ENCODE measurements around the gene NPTXR.
"Not testable (repeated sequence)": the region's sequence is repeated elsewhere in the genome, so short reads cannot be mapped to it uniquely, and the experiment has no call there.

The NPTXR gene

DNA sequence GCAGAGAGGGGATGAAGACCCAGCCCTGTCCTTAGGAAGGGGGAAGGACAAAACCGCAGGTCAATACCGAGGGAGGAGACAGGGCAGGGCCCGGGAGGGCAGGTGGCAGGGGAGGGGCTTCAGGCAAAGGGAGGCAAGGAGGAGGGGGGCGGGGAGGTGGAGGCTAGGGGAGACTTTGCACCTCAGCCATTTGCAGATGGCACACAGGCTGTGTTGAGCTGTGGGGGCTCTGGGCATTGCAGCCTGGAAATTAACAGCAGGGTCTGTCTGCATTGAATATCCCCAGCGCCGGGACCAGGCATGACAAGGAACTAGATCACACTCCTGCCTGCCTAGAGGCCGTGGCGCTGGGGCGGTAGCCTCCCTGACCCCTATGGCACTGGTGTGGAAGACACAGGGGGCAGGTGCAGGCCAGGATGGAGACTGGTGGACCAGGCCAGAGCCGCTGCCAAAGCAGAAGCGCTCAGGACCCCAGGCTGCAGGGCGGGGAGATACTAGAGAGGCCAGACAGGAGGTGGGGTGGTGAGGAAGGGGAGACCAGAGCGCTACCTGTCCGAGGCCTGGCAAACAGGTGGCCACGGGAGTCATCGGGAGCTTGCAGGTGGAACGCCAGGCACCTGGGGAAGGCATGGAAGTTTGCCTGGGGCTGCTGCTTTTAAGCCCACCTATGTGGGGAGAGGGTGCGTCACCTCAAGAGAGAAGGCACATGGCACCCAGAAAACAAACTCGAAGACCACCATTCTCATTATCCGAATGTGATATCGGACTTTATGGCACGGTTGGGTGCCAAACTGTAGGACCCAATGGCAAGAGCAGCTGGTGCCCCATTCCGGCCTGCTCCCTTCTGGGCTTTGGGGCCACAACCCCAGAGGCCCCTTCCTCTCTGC, 16.7 kb upstream of the NPTXR start:
- H3K4me3 ChIP-seq (ENCODE audit: low read length), result no peak overlapping the region
- TF ChIP-seq, protein P1, sequence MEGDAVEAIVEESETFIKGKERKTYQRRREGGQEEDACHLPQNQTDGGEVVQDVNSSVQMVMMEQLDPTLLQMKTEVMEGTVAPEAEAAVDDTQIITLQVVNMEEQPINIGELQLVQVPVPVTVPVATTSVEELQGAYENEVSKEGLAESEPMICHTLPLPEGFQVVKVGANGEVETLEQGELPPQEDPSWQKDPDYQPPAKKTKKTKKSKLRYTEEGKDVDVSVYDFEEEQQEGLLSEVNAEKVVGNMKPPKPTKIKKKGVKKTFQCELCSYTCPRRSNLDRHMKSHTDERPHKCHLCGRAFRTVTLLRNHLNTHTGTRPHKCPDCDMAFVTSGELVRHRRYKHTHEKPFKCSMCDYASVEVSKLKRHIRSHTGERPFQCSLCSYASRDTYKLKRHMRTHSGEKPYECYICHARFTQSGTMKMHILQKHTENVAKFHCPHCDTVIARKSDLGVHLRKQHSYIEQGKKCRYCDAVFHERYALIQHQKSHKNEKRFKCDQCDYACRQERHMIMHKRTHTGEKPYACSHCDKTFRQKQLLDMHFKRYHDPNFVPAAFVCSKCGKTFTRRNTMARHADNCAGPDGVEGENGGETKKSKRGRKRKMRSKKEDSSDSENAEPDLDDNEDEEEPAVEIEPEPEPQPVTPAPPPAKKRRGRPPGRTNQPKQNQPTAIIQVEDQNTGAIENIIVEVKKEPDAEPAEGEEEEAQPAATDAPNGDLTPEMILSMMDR (conservative IDR thresholded peaks at IDR 0.05; ENCODE audit: low read depth, low read length), result no peak
- no peak for DNase-seq (ENCODE audit: low read depth)

DNA sequence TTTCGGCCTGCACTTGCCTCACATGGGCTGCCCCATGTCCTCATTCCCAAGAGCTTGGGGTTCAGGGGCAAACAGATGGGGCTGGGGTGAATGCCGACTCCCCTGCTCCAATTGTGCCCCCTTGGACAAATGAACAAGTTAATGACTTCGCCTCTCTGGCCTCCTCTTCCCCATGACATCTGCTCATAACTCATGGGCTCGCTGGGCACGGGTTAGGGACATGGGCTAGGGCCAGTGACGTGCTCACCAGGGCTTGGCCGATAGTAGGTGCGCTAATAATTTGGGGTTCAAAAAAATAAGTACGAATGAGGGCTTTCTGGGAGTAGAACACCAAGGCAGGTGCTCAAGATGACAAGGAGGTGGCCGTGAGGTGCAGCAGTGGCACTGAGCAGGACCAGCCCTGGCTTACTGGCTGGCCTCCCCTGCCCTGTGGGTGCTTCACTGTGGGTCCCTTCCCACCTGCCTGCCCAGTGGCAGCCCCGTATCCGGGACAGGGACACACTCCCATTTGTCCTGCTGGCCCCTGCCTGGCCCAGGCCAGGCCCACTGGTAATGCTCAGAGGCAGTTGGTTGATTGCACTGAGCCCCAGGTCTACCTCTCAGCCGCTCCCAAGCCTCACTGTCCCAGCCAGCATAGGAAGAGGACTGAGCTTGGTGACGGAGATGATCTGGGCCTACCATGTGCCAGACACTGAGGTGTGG, 15.9 kb upstream of the NPTXR start:
- no peak for DNase-seq (ENCODE audit: low read depth)
- no peak overlapping the region for H3K4me3 ChIP-seq (ENCODE audit: low read length)
- TF ChIP-seq, protein P1 (conservative IDR thresholded peaks at IDR 0.05; ENCODE audit: low read depth, low read length), result no peak

DNA sequence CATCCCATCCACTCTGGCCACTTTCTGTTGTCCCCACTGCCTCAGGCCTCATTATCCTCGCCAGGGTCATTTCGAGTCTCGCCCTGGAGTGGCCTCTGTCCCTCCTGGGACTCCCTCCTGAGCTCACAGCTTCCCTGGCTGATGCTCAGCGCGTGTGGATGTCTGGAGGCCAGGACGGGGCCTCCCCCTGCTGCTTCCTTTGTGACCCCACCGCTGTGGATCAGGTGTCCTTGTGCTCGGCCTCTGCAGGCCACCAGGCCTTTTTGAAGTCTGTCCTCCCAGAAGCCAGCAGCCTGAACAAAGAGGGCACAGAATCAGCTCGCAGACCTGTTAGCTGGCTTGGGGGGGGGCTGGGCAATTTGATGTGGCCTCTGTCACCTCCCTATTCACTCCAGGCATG, 14.7 kb upstream of the NPTXR start:
- TF ChIP-seq, protein P1 (conservative IDR thresholded peaks at IDR 0.05; ENCODE audit: low read depth, low read length), result no peak
- no peak for DNase-seq (ENCODE audit: low read depth)
- H3K4me3 ChIP-seq (ENCODE audit: low read length), result no peak overlapping the region

DNA sequence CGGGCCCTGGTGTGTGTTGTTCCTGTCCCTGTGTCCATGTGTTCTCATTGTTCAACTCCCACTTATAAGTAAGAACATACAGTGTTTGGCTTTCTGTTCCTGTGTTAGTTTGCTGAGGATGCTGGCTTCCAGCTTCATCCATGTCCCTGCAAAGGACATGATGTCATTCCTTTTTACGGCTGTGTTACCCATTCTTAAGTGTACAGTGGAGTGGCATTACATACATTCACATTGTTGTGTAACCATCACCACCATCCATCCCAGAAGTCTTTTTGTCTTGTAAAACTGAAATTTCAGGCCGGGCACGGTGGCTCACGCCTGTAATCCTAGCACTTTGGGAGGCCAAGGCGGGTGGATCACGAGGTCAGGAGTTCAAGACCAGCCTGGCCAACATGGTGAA, 10.6 kb upstream of the NPTXR start:
- DNase-seq (ENCODE audit: low read depth); H3K4me3 ChIP-seq (ENCODE audit: low read length): not testable (repeated sequence)

DNA sequence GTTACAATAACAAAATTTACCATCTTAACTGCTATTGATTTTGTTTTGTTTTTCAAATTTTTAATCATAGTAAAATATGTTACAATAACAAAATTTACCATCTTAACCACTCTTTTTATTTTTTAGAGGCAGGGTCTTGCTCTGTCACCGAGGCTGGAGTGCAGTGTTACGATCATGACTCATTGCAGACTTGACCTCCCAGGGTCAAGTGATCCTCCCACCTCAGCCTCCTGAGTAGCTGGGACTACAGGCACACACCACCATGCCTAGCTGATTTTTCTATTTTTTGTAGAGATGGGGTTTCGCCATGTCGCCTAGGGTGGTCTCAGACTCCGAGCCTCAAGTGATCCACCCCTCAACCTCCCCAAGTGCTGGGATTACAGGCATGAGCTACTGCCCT, 10.1 kb upstream of the NPTXR start:
- H3K4me3 ChIP-seq (ENCODE audit: low read length); DNase-seq (ENCODE audit: low read depth): not testable (repeated sequence)

DNA sequence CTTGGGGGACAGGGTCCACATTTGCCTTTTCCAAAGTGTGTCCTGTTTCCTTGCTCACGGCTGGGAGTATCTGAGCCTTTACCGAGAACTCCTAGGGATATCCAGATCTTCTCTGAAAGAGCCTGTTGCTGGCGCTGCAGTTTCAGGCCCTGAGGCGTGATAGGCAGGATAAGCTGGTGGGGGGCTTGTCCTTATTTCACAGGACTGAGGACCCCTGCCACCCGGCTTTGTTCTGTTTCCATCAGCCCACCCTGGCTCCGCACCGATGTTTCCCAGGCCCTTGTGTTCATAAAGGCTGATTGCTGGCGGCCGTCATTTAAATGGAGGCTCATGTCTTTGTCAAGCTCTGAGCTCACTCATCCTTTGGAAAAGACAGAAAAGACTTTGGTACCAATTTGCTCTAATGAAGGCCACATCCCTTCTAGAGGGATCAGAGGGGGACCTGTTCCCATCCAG, 9.4 kb upstream of the NPTXR start:
- no peak overlapping the region for H3K4me3 ChIP-seq (ENCODE audit: low read length)
- no peak for DNase-seq (ENCODE audit: low read depth)
- TF ChIP-seq, protein P1 (conservative IDR thresholded peaks at IDR 0.05; ENCODE audit: low read depth, low read length), result no peak

DNA sequence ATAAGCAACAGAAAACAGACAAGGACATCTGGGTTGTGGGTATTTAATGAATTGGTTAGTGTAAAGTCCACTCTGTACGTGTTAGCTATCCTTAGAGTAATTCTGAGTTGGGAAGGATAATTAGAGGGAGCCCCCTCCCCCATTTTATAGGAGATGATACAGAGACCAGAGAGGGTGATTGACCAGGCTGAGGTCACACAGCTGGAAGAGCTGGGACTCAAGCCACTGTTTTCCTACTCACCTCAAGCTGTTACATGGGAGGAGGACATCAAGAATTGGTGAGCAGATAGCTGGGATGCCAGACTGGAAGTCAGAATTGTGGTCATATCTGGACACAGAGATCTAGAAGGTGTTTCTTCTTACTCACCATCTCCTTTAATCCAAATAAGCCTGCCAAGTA, 8.7 kb upstream of the NPTXR start:
- TF ChIP-seq, protein P1 (conservative IDR thresholded peaks at IDR 0.05; ENCODE audit: low read depth, low read length), result no peak
- no peak for DNase-seq (ENCODE audit: low read depth)
- no peak overlapping the region for H3K4me3 ChIP-seq (ENCODE audit: low read length)
